ENCODE results near the gene CAMTA2. TPM values are rescaled to one million over a fixed set of nuclear protein-coding genes. Genes with fewer than 3 reads are reported as not detected.

CAMTA2 gene
- total RNA-seq, 1 donor from 2014 or later = 83.5 TPM

GRCh38 chr17:4951486-4951885 is 36.0 kb downstream of the CAMTA2 start:
- Mint-ChIP-seq H3K4me3 (ENCODE audit: unreplicated experiment) (peak overlapping the region; percentile 65), H3K36me3 (ENCODE audit: unreplicated experiment) (peaks cover 5% of the 10 kb centered on the region)

DNA sequence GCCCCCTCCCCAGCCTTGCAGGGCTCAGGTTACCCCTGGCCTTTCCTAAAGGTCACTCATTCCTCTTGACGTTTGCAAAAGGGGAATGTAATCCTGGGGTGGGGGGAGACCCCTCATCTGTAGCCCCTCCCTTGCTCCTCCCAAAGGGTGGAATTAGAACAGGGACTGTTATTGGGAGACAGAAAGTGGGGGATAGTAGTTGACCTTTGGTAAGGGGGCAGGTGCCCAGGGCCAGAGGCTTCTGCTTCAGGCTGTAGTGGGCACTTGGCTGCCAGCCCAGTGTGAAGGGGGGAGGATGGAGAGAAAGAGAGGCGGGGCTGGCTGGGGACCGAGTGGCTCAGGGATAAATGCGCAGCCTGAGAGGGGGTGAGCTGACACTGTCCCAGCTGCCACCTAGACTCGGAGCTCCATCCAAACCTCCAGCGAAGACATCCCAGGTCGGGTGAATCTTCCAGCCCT is 36.7 kb downstream of the CAMTA2 start, which contains the start of gene ENO3:
ENO3 (plus strand) TSS at position 374 of the 459 bp plus-strand sequence. CDS start 711 bp downstream, outside the sequence.
- Mint-ChIP-seq H3K4me1 (ENCODE audit: unreplicated experiment) (peaks cover 40% of the 10 kb centered on the region), H3K4me3 (ENCODE audit: unreplicated experiment) (peak within 1 kb of the TSS; percentile 65), H3K27me3 (ENCODE audit: unreplicated experiment) (no peaks in the 10 kb centered on the region), H3K27ac (ENCODE audit: unreplicated experiment) (peak within 1 kb of the TSS; percentile 76), H3K36me3 (ENCODE audit: unreplicated experiment) (peaks cover 5% of the 10 kb centered on the region), H3K9me3 (ENCODE audit: unreplicated experiment) (no peaks in the 10 kb centered on the region)
- no peak for DNase-seq (ENCODE audit: extremely low spot score, unreplicated experiment)
- TF ChIP-seq, protein P1, sequence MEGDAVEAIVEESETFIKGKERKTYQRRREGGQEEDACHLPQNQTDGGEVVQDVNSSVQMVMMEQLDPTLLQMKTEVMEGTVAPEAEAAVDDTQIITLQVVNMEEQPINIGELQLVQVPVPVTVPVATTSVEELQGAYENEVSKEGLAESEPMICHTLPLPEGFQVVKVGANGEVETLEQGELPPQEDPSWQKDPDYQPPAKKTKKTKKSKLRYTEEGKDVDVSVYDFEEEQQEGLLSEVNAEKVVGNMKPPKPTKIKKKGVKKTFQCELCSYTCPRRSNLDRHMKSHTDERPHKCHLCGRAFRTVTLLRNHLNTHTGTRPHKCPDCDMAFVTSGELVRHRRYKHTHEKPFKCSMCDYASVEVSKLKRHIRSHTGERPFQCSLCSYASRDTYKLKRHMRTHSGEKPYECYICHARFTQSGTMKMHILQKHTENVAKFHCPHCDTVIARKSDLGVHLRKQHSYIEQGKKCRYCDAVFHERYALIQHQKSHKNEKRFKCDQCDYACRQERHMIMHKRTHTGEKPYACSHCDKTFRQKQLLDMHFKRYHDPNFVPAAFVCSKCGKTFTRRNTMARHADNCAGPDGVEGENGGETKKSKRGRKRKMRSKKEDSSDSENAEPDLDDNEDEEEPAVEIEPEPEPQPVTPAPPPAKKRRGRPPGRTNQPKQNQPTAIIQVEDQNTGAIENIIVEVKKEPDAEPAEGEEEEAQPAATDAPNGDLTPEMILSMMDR (IDR thresholded peaks at IDR 0.05) = no peak

More at GRCh38 chr17:4951486-4951885, 36.0 kb downstream of the CAMTA2 start:
- Mint-ChIP-seq H3K4me1 (ENCODE audit: unreplicated experiment) (peaks cover 34% of the 10 kb centered on the region), H3K27me3 (ENCODE audit: unreplicated experiment) (no peaks in the 10 kb centered on the region), H3K9me3 (ENCODE audit: unreplicated experiment) (no peaks in the 10 kb centered on the region), H3K27ac (ENCODE audit: unreplicated experiment) (no peak overlapping the region)
- DNase-seq (ENCODE audit: extremely low spot score, unreplicated experiment) = no peak
- TF ChIP-seq, protein P1 (IDR thresholded peaks at IDR 0.05) = no peak

- H3K36me3 Mint-ChIP-seq (ENCODE audit: unreplicated experiment) = peaks cover 10% of the 10 kb centered on the region
- peak overlapping the region; percentile 65 for H3K4me3 Mint-ChIP-seq (ENCODE audit: unreplicated experiment)
- H3K27me3 Mint-ChIP-seq (ENCODE audit: unreplicated experiment) = no peaks in the 10 kb centered on the region
- peak overlapping the region; percentile 76 for H3K27ac Mint-ChIP-seq (ENCODE audit: unreplicated experiment)
- H3K4me1 Mint-ChIP-seq (ENCODE audit: unreplicated experiment) = peaks cover 46% of the 10 kb centered on the region
- no peak for DNase-seq (ENCODE audit: extremely low spot score, unreplicated experiment)
- TF ChIP-seq, protein P1 (IDR thresholded peaks at IDR 0.05) = no peak
- H3K9me3 Mint-ChIP-seq (ENCODE audit: unreplicated experiment) = no peaks in the 10 kb centered on the region
Observed at GRCh38 chr17:4950075-4950745, 37.3 kb downstream of the CAMTA2 start.

DNA sequence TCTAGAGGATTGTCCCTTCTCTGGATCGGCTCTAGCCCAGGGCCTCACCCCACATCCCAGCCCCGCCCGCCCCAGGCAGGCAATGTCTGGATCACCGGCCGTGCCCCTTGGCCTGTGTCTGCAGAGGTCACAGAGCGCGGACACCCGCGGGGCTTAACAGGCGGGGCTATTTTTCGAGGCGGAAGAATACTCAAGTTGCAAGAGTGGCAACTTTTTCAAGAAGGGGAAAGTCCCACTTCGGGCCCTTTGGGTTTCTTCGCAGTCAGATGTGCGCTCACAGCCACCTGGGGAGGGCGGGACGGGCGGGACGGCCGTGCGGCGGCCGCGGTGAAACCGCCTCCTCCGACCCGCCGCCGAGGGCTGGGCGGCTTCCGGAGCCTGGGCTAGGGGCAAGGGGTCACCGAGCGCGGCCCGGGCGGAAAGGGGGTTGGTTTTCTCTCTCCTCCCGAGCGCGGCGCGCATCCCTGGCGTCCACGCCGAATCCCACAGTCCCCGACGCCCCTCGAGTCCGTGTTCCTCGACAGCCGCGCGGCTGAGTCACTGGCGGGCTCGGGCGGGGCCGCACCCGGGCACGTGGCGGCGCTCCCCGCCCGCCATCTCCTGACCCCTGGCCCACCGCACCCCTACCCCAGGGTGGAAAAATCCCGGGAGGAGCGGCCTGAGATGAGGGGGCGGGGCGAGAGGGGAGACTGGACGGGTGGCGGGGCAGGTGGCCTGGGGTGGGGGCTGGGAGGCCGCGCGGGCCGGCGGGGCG is 38.0 kb downstream of the CAMTA2 start:
- Mint-ChIP-seq H3K9me3 (ENCODE audit: unreplicated experiment) (no peaks in the 10 kb centered on the region), H3K4me3 (ENCODE audit: unreplicated experiment) (peak overlapping the region; percentile 72), H3K27me3 (ENCODE audit: unreplicated experiment) (no peaks in the 10 kb centered on the region), H3K36me3 (ENCODE audit: unreplicated experiment) (peaks cover 12% of the 10 kb centered on the region), H3K4me1 (ENCODE audit: unreplicated experiment) (peaks cover 53% of the 10 kb centered on the region), H3K27ac (ENCODE audit: unreplicated experiment) (peak overlapping the region; percentile 83)
- peak; percentile 86 for DNase-seq (ENCODE audit: extremely low spot score, unreplicated experiment)
- TF ChIP-seq, protein P1 (IDR thresholded peaks at IDR 0.05) = no peak

GRCh38 chr17:4948931-4949320 is 38.5 kb downstream of the CAMTA2 start:
- Mint-ChIP-seq H3K9me3 (ENCODE audit: unreplicated experiment) (no peaks in the 10 kb centered on the region), H3K4me3 (ENCODE audit: unreplicated experiment) (peak overlapping the region; percentile 92), H3K36me3 (ENCODE audit: unreplicated experiment) (peaks cover 12% of the 10 kb centered on the region), H3K27ac (ENCODE audit: unreplicated experiment) (peak overlapping the region; percentile 96), H3K4me1 (ENCODE audit: unreplicated experiment) (peaks cover 55% of the 10 kb centered on the region), H3K27me3 (ENCODE audit: unreplicated experiment) (no peaks in the 10 kb centered on the region)
- DNase-seq (ENCODE audit: extremely low spot score, unreplicated experiment) = peak; percentile 95
- TF ChIP-seq, protein P1 (IDR thresholded peaks at IDR 0.05) = no peak
